Natural killer cell (primary cell): Measurements from ENCODE around the gene ABHD17C. TPM values are rescaled to one million over a fixed set of nuclear protein-coding genes. Genes with fewer than 3 reads are reported as not detected.
"Not testable (repeated sequence)": the region's sequence is repeated elsewhere in the genome, so short reads cannot be mapped to it uniquely, and the experiment has no call there.

Experiments
- ATAC-seq, 3 donors: fragments of 150-1000 bp in 2 of 3; fragments of 200-7000 bp in 1 of 3; cut with Tn5 transposase; 1 replicate in 1 of 3; 2 replicates in 2 of 3; pipeline ENCODE4 v1.10.0; 2021; ENCODE audit warnings: mild to moderate bottlenecking in 2 of 3, moderate library complexity in 2 of 3
- DNase-seq, 2 donors: peaks; one replicate each; pipeline versions ENCODE4 v3.0.0 to v3.0.0-alpha.2; 2013 to 2021; ENCODE audit warnings: mixed read lengths in 1 of 2
- H3K27ac ChIP-seq: one replicate; pipeline ENCODE4 v1.5.1; 2013; ENCODE audit warnings: mild to moderate bottlenecking, low read length
- H3K27me3 ChIP-seq: one replicate; pipeline ENCODE4 v1.6.1; 2013; ENCODE audit warnings: low read length; ENCODE audit not compliant: control insufficient read depth, insufficient read depth
- H3K36me3 ChIP-seq: one replicate; pipeline ENCODE4 v1.6.1; 2013; ENCODE audit warnings: low read length; ENCODE audit not compliant: control insufficient read depth, insufficient read depth
- H3K4me1 ChIP-seq: one replicate; pipeline ENCODE4 v1.6.1; 2013; ENCODE audit warnings: low read length; ENCODE audit not compliant: control insufficient read depth, insufficient read depth
- H3K4me3 ChIP-seq: one replicate; pipeline ENCODE4 v1.5.1; 2013; ENCODE audit warnings: low read length
- H3K9me3 ChIP-seq: one replicate; pipeline ENCODE4 v1.6.1; 2013; ENCODE audit warnings: low read length; ENCODE audit not compliant: control insufficient read depth, insufficient read depth
- H3K27ac Mint-ChIP-seq, 2 donors: one replicate each; pipeline ENCODE4 v1.8.0; 2022; ENCODE audit warnings: mild to moderate bottlenecking in 2 of 2, mixed read lengths in 2 of 2, moderate library complexity in 1 of 2
- H3K27me3 Mint-ChIP-seq, 2 donors: one replicate each; pipeline ENCODE4 v1.8.0; 2022; ENCODE audit warnings: low read depth in 2 of 2, mixed read lengths in 2 of 2
- H3K36me3 Mint-ChIP-seq: one replicate; pipeline ENCODE4 v1.8.0; 2022; ENCODE audit warnings: mixed read lengths
- H3K4me1 Mint-ChIP-seq, 2 donors: one replicate each; pipeline ENCODE4 v1.8.0; 2022; ENCODE audit warnings: mixed read lengths in 2 of 2
- H3K4me3 Mint-ChIP-seq: one replicate; pipeline ENCODE4 v1.8.0; 2022; ENCODE audit warnings: mild to moderate bottlenecking, moderate library complexity, mixed read lengths
- H3K9me3 Mint-ChIP-seq, 2 donors: one replicate each; pipeline ENCODE4 v1.8.0; 2022; ENCODE audit warnings: mixed read lengths in 2 of 2
- CTCF ChIP-seq: fragments of 200-600 bp; IDR thresholded peaks from one replicate; pipeline ENCODE4 v1.8.0; 2022; ENCODE audit warnings: antibody characterized with exemption
- WGBS: methylation state at CpG from one replicate; pipeline ENCODE4 v1.1.7; 2013; ENCODE audit warnings: missing lambda C conversion rate; ENCODE audit not compliant: insufficient coverage; 5-methylcytosine and 5-hydroxymethylcytosine counted together
- intact Hi-C: fragments of 100-400 bp; cut with micrococcal nuclease; formaldehyde crosslinking; loops from one replicate; pipeline ENCODE4 v1.14.2; 2022
- total RNA-seq, 4 donors: library from RNA; stranded (reverse); fragments of 120-200 nt in 1 of 4; gene quantifications; one replicate each; pipeline versions ENCODE4 v1.2.3 to v1.2.4, GENCODE V29; 2013 to 2022

The ABHD17C gene
- total RNA-seq, 3 donors from 2014 or later (not counting 1 experiment from before 2014, with no cell fraction given) = 2.4 to 4.4 (median 4.3) TPM

DNA sequence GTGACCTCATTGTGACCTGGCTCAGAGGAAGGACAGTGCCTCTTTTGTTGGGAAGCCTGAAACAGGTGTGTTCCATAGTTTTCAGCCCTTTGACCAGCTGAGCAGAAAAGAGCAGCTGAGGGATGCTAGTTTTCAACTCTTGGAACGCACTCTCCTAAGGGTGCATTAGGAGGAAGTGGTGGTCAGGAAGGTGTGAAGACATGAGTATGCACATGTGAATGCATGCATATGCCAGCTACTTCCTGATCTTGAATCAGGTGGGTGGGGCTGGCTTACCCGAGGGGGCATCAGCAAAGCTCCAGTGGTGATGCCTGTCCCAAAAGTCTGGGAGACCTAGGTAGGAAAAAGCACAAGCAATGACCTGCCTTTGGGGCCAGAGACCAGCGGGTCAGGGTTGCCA lies 60.8 kb downstream of the ABHD17C start:
- Histone ChIP-seq H3K27ac (no peak overlapping the region), H3K9me3 (no peaks in the 10 kb centered on the region), H3K4me3 (no peak overlapping the region), H3K36me3 (no peaks in the 10 kb centered on the region), H3K27me3 (no peaks in the 10 kb centered on the region), H3K4me1 (peaks cover 12% of the 10 kb centered on the region)
- H3K9me3 Mint-ChIP-seq = no peaks in the 10 kb centered on the region
- no peaks in the 10 kb centered on the region for H3K36me3 Mint-ChIP-seq
- 40% methylated on average over 3 of the region's 3 CpGs for WGBS
- TF ChIP-seq CTCF = no peak
- H3K4me3 Mint-ChIP-seq = peak overlapping the region; percentile 67
- H3K27me3 Mint-ChIP-seq = no peaks in the 10 kb centered on the region
- DNase-seq (peak in 1 of 2 donors; percentile 38), ATAC-seq (peak; percentile 83 to 97 (median 90))
- H3K27ac Mint-ChIP-seq = no peak overlapping the region
- H3K4me1 Mint-ChIP-seq = peaks cover 27 to 28% of the 10 kb centered on the region in 2 donors
- intact Hi-C loops = no loop called here

GRCh38 chr15:80758130-80758745 lies 63.1 kb downstream of the ABHD17C start:
- Histone ChIP-seq H3K27ac (no peak overlapping the region), H3K36me3 (no peaks in the 10 kb centered on the region), H3K9me3 (no peaks in the 10 kb centered on the region), H3K4me3 (no peak overlapping the region), H3K27me3 (no peaks in the 10 kb centered on the region), H3K4me1 (peaks cover 12% of the 10 kb centered on the region)
- TF ChIP-seq CTCF = no peak
- Mint-ChIP-seq H3K36me3 (no peaks in the 10 kb centered on the region), H3K27me3 (no peaks in the 10 kb centered on the region), H3K4me1 (peaks cover 24 to 25% of the 10 kb centered on the region in 2 donors), H3K27ac (no peak overlapping the region), H3K9me3 (no peaks in the 10 kb centered on the region), H3K4me3 (no peak overlapping the region)
- ATAC-seq (no peak), DNase-seq (no peak)
- intact Hi-C loops = no loop called here
- 74% methylated on average over 5 of the region's 6 CpGs for WGBS

GRCh38 chr15:80760960-80761359 lies 65.8 kb downstream of the ABHD17C start:
- peaks cover 5 to 7% of the 10 kb centered on the region in 2 donors for H3K4me1 Mint-ChIP-seq
- no peaks in the 10 kb centered on the region for H3K27me3 Mint-ChIP-seq
- ATAC-seq (no peak), DNase-seq (no peak)
- Histone ChIP-seq H3K4me1 (peaks cover 6% of the 10 kb centered on the region), H3K4me3 (no peak overlapping the region), H3K27me3 (no peaks in the 10 kb centered on the region), H3K9me3 (no peaks in the 10 kb centered on the region), H3K36me3 (no peaks in the 10 kb centered on the region), H3K27ac (no peak overlapping the region)
- no peaks in the 10 kb centered on the region for H3K9me3 Mint-ChIP-seq
- intact Hi-C loops = no loop called here
- no peak overlapping the region for H3K27ac Mint-ChIP-seq
- no peak overlapping the region for H3K4me3 Mint-ChIP-seq
- 29% methylated on average over 1 of the region's 4 CpGs for WGBS
- no peak for TF ChIP-seq CTCF
- no peaks in the 10 kb centered on the region for H3K36me3 Mint-ChIP-seq

DNA sequence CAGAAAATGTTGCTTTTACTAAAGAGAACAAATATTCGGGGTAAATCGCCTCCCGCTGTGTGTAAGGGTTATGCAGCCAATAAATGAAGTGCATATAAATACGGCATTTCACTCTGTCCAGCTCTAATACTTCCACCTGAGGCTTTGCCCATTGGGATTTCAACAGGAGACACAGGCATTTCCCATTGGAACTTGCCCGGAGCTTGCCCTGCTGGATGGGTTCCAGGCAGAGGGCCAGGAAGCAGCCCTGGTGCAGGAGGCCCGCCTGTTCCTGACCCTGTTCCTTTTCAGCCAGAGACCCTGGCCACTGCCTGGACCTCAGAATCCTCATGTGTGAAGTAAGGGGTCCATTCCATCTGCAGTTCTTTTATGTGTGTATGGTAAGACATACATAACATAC lies 66.6 kb downstream of the ABHD17C start:
- 96% methylated on average over 6 of the region's 6 CpGs for WGBS
- no peaks in the 10 kb centered on the region for H3K9me3 Mint-ChIP-seq
- no peaks in the 10 kb centered on the region for H3K27me3 ChIP-seq
- intact Hi-C loops = no loop called here
- no peak for TF ChIP-seq CTCF
- no peaks in the 10 kb centered on the region for H3K9me3 ChIP-seq
- DNase-seq = no peak
- no peaks in the 10 kb centered on the region for H3K36me3 Mint-ChIP-seq
- H3K36me3 ChIP-seq = no peaks in the 10 kb centered on the region
- H3K4me3 ChIP-seq = no peak overlapping the region
- no peaks in the 10 kb centered on the region for H3K4me1 ChIP-seq
- ATAC-seq = no peak
- H3K27ac ChIP-seq = no peak overlapping the region
- H3K27me3 Mint-ChIP-seq = no peaks in the 10 kb centered on the region
- no peak overlapping the region for H3K4me3 Mint-ChIP-seq
- H3K27ac Mint-ChIP-seq = no peak overlapping the region
- H3K4me1 Mint-ChIP-seq = no peaks in the 10 kb centered on the region

- H3K4me1 Mint-ChIP-seq, intact Hi-C loops, H3K4me3 ChIP-seq, H3K27me3 Mint-ChIP-seq, H3K27ac ChIP-seq, DNase-seq, H3K27ac Mint-ChIP-seq, H3K9me3 ChIP-seq, ATAC-seq, H3K36me3 ChIP-seq, H3K27me3 ChIP-seq, H3K9me3 Mint-ChIP-seq, H3K36me3 Mint-ChIP-seq, H3K4me3 Mint-ChIP-seq, H3K4me1 ChIP-seq: not testable (repeated sequence)
- 95% methylated on average over 2 of the region's 3 CpGs for WGBS
These were observed 68.1 kb downstream of the ABHD17C start for GRCh38 chr15:80763235-80763634.
